NCI-H2081 (cell line): ENCODE measurements around the gene ABCC9.
"Not testable (repeated sequence)": the region's sequence is repeated elsewhere in the genome, so short reads cannot be mapped to it uniquely, and the experiment has no call there.

Experiments
- DNase-seq, 2 experiments: peaks; one replicate each; lab custom pipeline; 2025; lab: John Stamatoyannopoulos, UW

The ABCC9 gene

GRCh38 chr12:21933656-21934055 is 7.6 kb downstream of the ABCC9 start:
- no peak for DNase-seq

GRCh38 chr12:21929972-21930371 is 11.3 kb downstream of the ABCC9 start:
- DNase-seq, result not testable (repeated sequence)

- no peak for DNase-seq
Observed at GRCh38 chr12:21925296-21925913, 15.8 kb downstream of the ABCC9 start.

GRCh38 chr12:21921436-21921835 is 19.8 kb downstream of the ABCC9 start:
- no peak for DNase-seq

GRCh38 chr12:21918456-21918855 is 22.8 kb downstream of the ABCC9 start:
- no peak for DNase-seq

GRCh38 chr12:21913823-21914222 is 27.4 kb downstream of the ABCC9 start:
- DNase-seq, result no peak

GRCh38 chr12:21912318-21912717 is 28.9 kb downstream of the ABCC9 start:
- no peak for DNase-seq

GRCh38 chr12:21911832-21912231 is 29.4 kb downstream of the ABCC9 start:
- DNase-seq, result no peak

GRCh38 chr12:21910657-21911056 is 30.6 kb downstream of the ABCC9 start:
- no peak for DNase-seq

GRCh38 chr12:21907948-21908837 is 33.0 kb downstream of the ABCC9 start:
- no peak for DNase-seq

- DNase-seq, result no peak
Observed at GRCh38 chr12:21906919-21907493, 34.2 kb downstream of the ABCC9 start.

GRCh38 chr12:21899532-21899931 is 41.7 kb downstream of the ABCC9 start:
- DNase-seq, result not testable (repeated sequence)

GRCh38 chr12:21895651-21896050 is 45.6 kb downstream of the ABCC9 start:
- DNase-seq, result no peak

- no peak for DNase-seq
Observed at GRCh38 chr12:21894792-21895595, 46.2 kb downstream of the ABCC9 start.

- no peak for DNase-seq
Observed at GRCh38 chr12:21893924-21894323, 47.3 kb downstream of the ABCC9 start.

GRCh38 chr12:21892341-21892740 is 48.9 kb downstream of the ABCC9 start:
- no peak for DNase-seq

- DNase-seq, result no peak
Observed at GRCh38 chr12:21891751-21892217, 49.4 kb downstream of the ABCC9 start.

GRCh38 chr12:21888276-21888863 is 52.9 kb downstream of the ABCC9 start:
- no peak for DNase-seq

- DNase-seq, result no peak
Observed at GRCh38 chr12:21884936-21885335, 56.3 kb downstream of the ABCC9 start.

- DNase-seq, result no peak
Observed at GRCh38 chr12:21882635-21883034, 58.6 kb downstream of the ABCC9 start.

GRCh38 chr12:21881965-21882364 is 59.3 kb downstream of the ABCC9 start:
- no peak for DNase-seq

GRCh38 chr12:21879312-21879711 is 61.9 kb downstream of the ABCC9 start:
- DNase-seq, result no peak
